Measurements from ENCODE around the gene DLGAP1.
"Not testable (repeated sequence)": the region's sequence is repeated elsewhere in the genome, so short reads cannot be mapped to it uniquely, and the experiment has no call there.

DNA sequence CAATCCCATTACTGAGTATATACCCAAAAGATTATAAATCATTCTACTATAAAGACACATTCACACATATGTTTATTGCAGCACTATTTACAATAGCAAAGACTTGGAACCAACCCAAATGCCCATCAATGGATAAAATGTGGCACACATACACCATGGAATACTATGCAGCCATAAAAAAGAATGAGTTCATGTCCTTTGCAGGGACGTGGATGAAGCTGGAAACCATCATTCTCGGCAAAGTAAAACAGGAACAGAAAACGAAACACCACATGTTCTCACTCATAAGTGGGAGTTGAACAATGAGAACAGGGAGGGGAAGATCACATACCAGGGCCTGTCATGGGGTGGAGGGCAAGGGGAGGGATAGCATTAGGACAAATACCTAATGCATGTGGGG lies 167.8 kb downstream of the DLGAP1 start:
- TF ChIP-seq, protein P1, sequence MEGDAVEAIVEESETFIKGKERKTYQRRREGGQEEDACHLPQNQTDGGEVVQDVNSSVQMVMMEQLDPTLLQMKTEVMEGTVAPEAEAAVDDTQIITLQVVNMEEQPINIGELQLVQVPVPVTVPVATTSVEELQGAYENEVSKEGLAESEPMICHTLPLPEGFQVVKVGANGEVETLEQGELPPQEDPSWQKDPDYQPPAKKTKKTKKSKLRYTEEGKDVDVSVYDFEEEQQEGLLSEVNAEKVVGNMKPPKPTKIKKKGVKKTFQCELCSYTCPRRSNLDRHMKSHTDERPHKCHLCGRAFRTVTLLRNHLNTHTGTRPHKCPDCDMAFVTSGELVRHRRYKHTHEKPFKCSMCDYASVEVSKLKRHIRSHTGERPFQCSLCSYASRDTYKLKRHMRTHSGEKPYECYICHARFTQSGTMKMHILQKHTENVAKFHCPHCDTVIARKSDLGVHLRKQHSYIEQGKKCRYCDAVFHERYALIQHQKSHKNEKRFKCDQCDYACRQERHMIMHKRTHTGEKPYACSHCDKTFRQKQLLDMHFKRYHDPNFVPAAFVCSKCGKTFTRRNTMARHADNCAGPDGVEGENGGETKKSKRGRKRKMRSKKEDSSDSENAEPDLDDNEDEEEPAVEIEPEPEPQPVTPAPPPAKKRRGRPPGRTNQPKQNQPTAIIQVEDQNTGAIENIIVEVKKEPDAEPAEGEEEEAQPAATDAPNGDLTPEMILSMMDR (IDR thresholded peaks at IDR 0.05; ENCODE audit: low read length) = not testable (repeated sequence)
- not testable (repeated sequence) for TF ChIP-seq EZH2 (IDR thresholded peaks at IDR 0.05; ENCODE audit: borderline replicate concordance, low read length)

Measured in OCI-LY1 (cell line).